HCT116 (cell line): Measurements from ENCODE around the gene CPNE2. TPM values are rescaled to one million over a fixed set of nuclear protein-coding genes. Genes with fewer than 3 reads are reported as not detected.

Source experiments
- ATAC-seq: fragments of 200-7000 bp; cut with Tn5 transposase; 2 replicates; pipeline ENCODE4 v1.9.1; 2020; ENCODE audit warnings: mild to moderate bottlenecking, moderate library complexity
- BruUV-seq: library from RNA; stranded (reverse); fragments of 400-500 nt; replicated peaks from 2 replicates; lab custom pipeline; 2021; lab: Mats Ljungman, UMichigan
- CTCF ChIA-PET: fragments of 300-600 bp; sonication (Branson Sonifier 250); formaldehyde crosslinking; loops from one replicate; lab custom pipeline; 2021; ENCODE audit warnings: antibody characterized with exemption; lab: Charles Lee
- POLR2A ChIA-PET: fragments of 300-600, 350-600 bp; sonication (Branson Sonifier 250); formaldehyde crosslinking; loops from one replicate; lab custom pipeline; 2021; ENCODE audit warnings: antibody characterized with exemption; lab: Charles Lee
- RAD21 ChIA-PET, 2 experiments: fragments of 300-600 bp; sonication (Branson Sonifier 250); formaldehyde crosslinking; loops; one replicate each; lab custom pipeline; 2023; ENCODE audit warnings: low total read pairs in 2 of 2; ENCODE audit not compliant: uncharacterized antibody in 2 of 2, unreplicated experiment in 2 of 2, low non-redundant PET in 1 of 2; lab: Charles Lee
- DNase-seq: peaks from one replicate; pipeline ENCODE4 v3.0.0-alpha.2; 2010; ENCODE audit warnings: low read depth, low spot score
- H2AFZ ChIP-seq: fragments of 200-600 bp; shearing (Covaris generic), sonication (generic); 2 replicates; pipeline ENCODE4 v1.6.1; 2017; ENCODE audit warnings: low read depth, mixed run types, mixed read lengths, antibody characterized with exemption, low read length; ENCODE audit not compliant: poor library complexity, severe bottlenecking
- H3K27ac ChIP-seq: 2 replicates; pipeline ENCODE4 v1.5.1; 2012; ENCODE audit warnings: low read depth, low read length
- H3K27me3 ChIP-seq: fragments of 200-600 bp; sonication (generic); 2 replicates; pipeline ENCODE4 v1.6.1; 2016; ENCODE audit warnings: mixed run types, low read length, mixed read lengths; ENCODE audit not compliant: insufficient read depth
- H3K36me3 ChIP-seq, 2 experiments: fragments of 200-500 bp in 1 of 2; fragments of 200-600 bp in 1 of 2; sonication (Bioruptor generic) in 1 of 2; sonication (generic) in 1 of 2; 2 replicates each; pipeline versions ENCODE4 v1.5.1 to v1.6.1; 2014 to 2016; ENCODE audit warnings: low read length in 2 of 2, inconsistent platforms in 1 of 2, mixed read lengths in 1 of 2, mixed run types in 1 of 2; ENCODE audit not compliant: insufficient read depth in 2 of 2, control insufficient read depth in 1 of 2
- H3K4me1 ChIP-seq, 2 experiments: fragments of 200-600 bp in 1 of 2; sonication (generic) in 1 of 2; 2 replicates each; pipeline versions ENCODE4 v1.5.1 to v1.6.1; 2012 to 2017; ENCODE audit warnings: low read length in 2 of 2, inconsistent platforms in 1 of 2, mild to moderate bottlenecking in 1 of 2, mixed read lengths in 1 of 2, mixed run types in 1 of 2, moderate library complexity in 1 of 2; ENCODE audit not compliant: insufficient read depth in 2 of 2, control insufficient read depth in 1 of 2
- H3K4me2 ChIP-seq: fragments of 200-600 bp; sonication (generic); 2 replicates; pipeline ENCODE4 v1.6.1; 2017; ENCODE audit warnings: mixed run types, low read length, mixed read lengths
- H3K4me3 ChIP-seq, 2 experiments: fragments of 200-600 bp in 1 of 2; sonication (generic) in 1 of 2; replicated peaks in 1 of 2; 2 replicates each; pipeline ENCODE4 v1.5.1; 2011 to 2016; ENCODE audit warnings: low read length in 2 of 2, control low read depth in 1 of 2, low read depth in 1 of 2, mild to moderate bottlenecking in 1 of 2, mixed read lengths in 1 of 2, mixed run types in 1 of 2
- H3K79me2 ChIP-seq: fragments of 200-600 bp; sonication (generic); 2 replicates; pipeline ENCODE4 v1.6.1; 2017; ENCODE audit warnings: mild to moderate bottlenecking, mixed run types, low read length, moderate library complexity, mixed read lengths; ENCODE audit not compliant: insufficient read depth
- H3K9ac ChIP-seq: fragments of 200-600 bp; sonication (generic); 2 replicates; pipeline ENCODE4 v1.6.1; 2016; ENCODE audit warnings: low read length, mixed read lengths
- H3K9me2 ChIP-seq: fragments of 200-600 bp; sonication (generic), shearing (Covaris generic); 2 replicates; pipeline ENCODE4 v1.6.1; 2017; ENCODE audit warnings: mixed run types, mild to moderate bottlenecking, moderate library complexity; ENCODE audit not compliant: insufficient read depth
- H3K9me3 ChIP-seq, 2 experiments: fragments of 200-500 bp in 1 of 2; fragments of 200-600 bp in 1 of 2; sonication (Bioruptor generic) in 1 of 2; sonication (generic) in 1 of 2; 2 replicates each; pipeline ENCODE4 v1.6.1; 2014 to 2017; ENCODE audit warnings: low read length in 2 of 2, mixed read lengths in 2 of 2, inconsistent platforms in 1 of 2, low read depth in 1 of 2, mild to moderate bottlenecking in 1 of 2, mixed run types in 1 of 2, moderate library complexity in 1 of 2; ENCODE audit not compliant: control insufficient read depth in 1 of 2, insufficient read depth in 1 of 2
- H4K20me1 ChIP-seq: fragments of 200-600 bp; sonication (generic), shearing (Covaris generic); 2 replicates; pipeline ENCODE4 v1.6.1; 2017; ENCODE audit warnings: mixed run types, mild to moderate bottlenecking, moderate library complexity; ENCODE audit not compliant: insufficient read depth
- EGR1 ChIP-seq: IDR thresholded peaks from 2 replicates; pipeline ENCODE4 v1.6.1; 2012; ENCODE audit warnings: low read depth
- FOSL1 ChIP-seq: IDR thresholded peaks from 2 replicates; pipeline ENCODE4 v1.6.1; 2012; ENCODE audit warnings: low read depth
- MAX ChIP-seq: IDR thresholded peaks from 2 replicates; pipeline ENCODE4 v1.6.1; 2012
- RAD21 ChIP-seq: IDR thresholded peaks from 2 replicates; pipeline ENCODE4 v1.6.1; 2012; ENCODE audit warnings: low read depth, mild to moderate bottlenecking
- SP1 ChIP-seq: IDR thresholded peaks from 2 replicates; pipeline ENCODE4 v1.6.1; 2012; ENCODE audit warnings: low read depth
- SRF ChIP-seq: IDR thresholded peaks from 2 replicates; pipeline ENCODE4 v1.6.1; 2012; ENCODE audit warnings: low read depth
- ZBTB33 ChIP-seq: IDR thresholded peaks from 2 replicates; pipeline ENCODE4 v1.6.1; 2011; ENCODE audit warnings: mild to moderate bottlenecking, low read length, moderate library complexity; ENCODE audit not compliant: insufficient replicate concordance; ENCODE audit errors: extremely low read depth
- intact Hi-C: fragments of 100-400 bp; cut with micrococcal nuclease; formaldehyde crosslinking; loops from 2 replicates; pipeline ENCODE4 v1.10.0; 2022
- total RNA-seq: library from RNA; stranded (reverse); gene quantifications from one replicate; pipeline ENCODE4 v1.2.1, GENCODE V29; 2021; ENCODE audit not compliant: unreplicated experiment

Gene CPNE2
- total RNA-seq, 1 experiment from 2014 or later = 31.2 TPM

DNA sequence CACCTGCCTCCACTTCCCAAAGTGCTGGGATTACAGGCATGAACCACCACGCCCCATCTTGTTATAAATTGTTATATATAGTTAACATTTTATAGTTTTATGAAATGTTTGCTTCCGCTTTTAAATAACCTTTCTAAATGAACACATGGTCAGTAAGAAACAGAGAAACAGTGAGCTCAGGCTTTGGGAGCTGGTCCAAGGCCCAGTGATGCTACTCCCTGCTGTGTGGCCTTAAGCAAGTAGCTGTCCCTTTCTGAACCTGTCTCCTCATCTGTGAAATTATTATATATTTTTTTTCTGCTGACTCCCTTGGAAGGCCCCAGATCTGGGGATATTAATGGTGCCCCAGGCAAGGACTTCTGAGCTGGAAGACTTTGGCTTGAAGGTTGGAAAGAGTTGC, 19.0 kb downstream of the CPNE2 start:
- H3K36me3 ChIP-seq = no peaks in the 10 kb centered on the region
- DNase-seq = no peak
- H3K27ac ChIP-seq = no peak overlapping the region
- no peak for TF ChIP-seq MAX
- TF ChIP-seq FOSL1 = no peak
- TF ChIP-seq EGR1 = no peak
- no peak for TF ChIP-seq RAD21
- no peak for TF ChIP-seq SP1
- no peak for TF ChIP-seq SRF
- TF ChIP-seq, all 23 proteins: peak for 0
- no peak overlapping the region for H3K4me2 ChIP-seq
- H4K20me1 ChIP-seq = no peaks in the 10 kb centered on the region
- H3K79me2 ChIP-seq = no peaks in the 10 kb centered on the region
- no peaks in the 10 kb centered on the region for H3K9me2 ChIP-seq
- no peaks in the 10 kb centered on the region for H3K9me3 ChIP-seq
- H3K9ac ChIP-seq = no peak overlapping the region
- H2AFZ ChIP-seq = no peak overlapping the region
- intact Hi-C loops = no loop called here
- ChIA-PET RAD21 (no interaction called here), POLR2A (no interaction called here), CTCF (no interaction called here)
- peaks cover 0 to 24% of the 10 kb centered on the region in 2 experiments; a peak in 2 of 4 replicates for H3K4me1 ChIP-seq
- ATAC-seq = no peak
- H3K4me3 ChIP-seq = no peak overlapping the region
- H3K27me3 ChIP-seq = no peaks in the 10 kb centered on the region
- no TSS peak for BruUV-seq

DNA sequence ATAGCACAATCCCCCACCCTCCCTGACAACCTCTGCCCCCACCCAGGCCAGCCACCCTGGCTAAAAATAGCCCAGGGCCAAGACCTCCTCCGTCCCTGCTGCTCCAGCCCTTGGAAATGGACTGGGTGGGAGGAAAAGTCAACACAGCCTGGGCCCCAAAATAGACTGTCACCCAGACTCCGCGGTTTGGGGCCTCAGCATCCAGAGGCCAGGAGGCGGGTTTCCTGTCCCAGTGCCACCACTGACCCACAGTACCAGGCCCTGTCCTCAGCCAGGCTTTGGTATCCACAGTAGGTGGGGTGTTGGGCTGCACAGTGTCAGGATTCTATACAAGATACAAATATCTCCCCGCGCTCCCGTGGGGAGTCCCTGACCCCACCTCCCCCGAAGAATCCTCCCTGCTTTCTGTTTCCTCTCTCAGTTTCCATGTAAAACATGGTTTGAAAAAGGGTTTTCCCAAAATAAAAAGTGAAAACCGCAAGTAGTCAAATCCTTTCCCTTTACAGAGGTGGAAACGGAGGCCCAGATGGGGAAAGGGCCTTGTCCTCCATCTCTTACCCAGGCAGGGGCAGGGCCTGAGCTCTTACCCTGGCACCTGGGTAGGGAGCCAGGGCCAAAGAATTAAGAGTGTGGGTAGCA, 20.1 kb downstream of the CPNE2 start:
- no peaks in the 10 kb centered on the region for H3K79me2 ChIP-seq
- ChIA-PET CTCF (interaction anchor here (1.0 kb wide), 1 partner anchor 20 kb away, joined by 4 read pairs; the partner anchor contains the start of gene CPNE2), POLR2A (no interaction called here), RAD21 (no interaction called here)
- peaks cover 0 to 18% of the 10 kb centered on the region in 2 experiments; a peak in 2 of 4 replicates for H3K4me1 ChIP-seq
- H3K9me3 ChIP-seq = no peaks in the 10 kb centered on the region
- H3K4me2 ChIP-seq = no peak overlapping the region
- H3K9me2 ChIP-seq = no peaks in the 10 kb centered on the region
- 0 out of 4 replicates have a peak, but pooled peaks cover 0 to 3% of the 10 kb centered on the region in 2 experiments for H3K36me3 ChIP-seq
- no peak overlapping the region for H3K27ac ChIP-seq
- DNase-seq (no peak), ATAC-seq (no peak)
- no TSS peak for BruUV-seq
- H3K9ac ChIP-seq = no peak overlapping the region
- no peaks in the 10 kb centered on the region for H4K20me1 ChIP-seq
- no peaks in the 10 kb centered on the region for H3K27me3 ChIP-seq
- H2AFZ ChIP-seq = no peak overlapping the region
- H3K4me3 ChIP-seq = no peak overlapping the region
- intact Hi-C loops = no loop called here
- TF ChIP-seq ZBTB33 = no peak
